Lower leg skin (tissue), 3 donors: Measurements from ENCODE around the gene CAV1.

ENCODE experiments used
- CTCF ChIP-seq, 3 donors: fragments of 450-650 bp; IDR thresholded peaks; one replicate each; pipeline ENCODE4 v1.5.1; 2016; ENCODE audit warnings: antibody characterized with exemption in 3 of 3, mild to moderate bottlenecking in 3 of 3, moderate library complexity in 2 of 3
- POLR2A ChIP-seq, 2 donors: fragments of 450-650 bp; IDR thresholded peaks; one replicate each; pipeline ENCODE4 v1.6.1; 2016 to 2017; ENCODE audit warnings: antibody characterized with exemption in 2 of 2, mild to moderate bottlenecking in 1 of 2, moderate library complexity in 1 of 2

GRCh38 chr7:116579322-116579721 is 54.5 kb downstream of the CAV1 start:
- TF ChIP-seq POLR2A (IDR thresholded peaks at IDR 0.05), result no peak
- TF ChIP-seq CTCF (IDR thresholded peaks at IDR 0.05), result no peak
